K562 (cell line): ENCODE measurements around the gene PHF14. TPM values are rescaled to one million over a fixed set of nuclear protein-coding genes. Genes with fewer than 3 reads are reported as not detected.

ENCODE experiments used
- CAMTA2 ChIP-seq: fragments of 250-450 bp; sonication (Bioruptor Pico); conservative IDR thresholded peaks from 2 replicates; pipeline ENCODE4 v1.5.1; 2022
- CHAMP1 ChIP-seq: fragments of 450-650 bp; IDR thresholded peaks from 2 replicates; pipeline ENCODE4 v1.6.1; 2016; ENCODE audit warnings: mild to moderate bottlenecking
- JUNB ChIP-seq: fragments of 450-650 bp; formaldehyde crosslinking; conservative IDR thresholded peaks from 2 replicates; pipeline ENCODE4 v1.4.0; 2020; ENCODE audit warnings: mild to moderate bottlenecking
- KAT2B ChIP-seq: IDR thresholded peaks from one replicate; pipeline ENCODE4 v1.6.1; 2012; ENCODE audit warnings: low read depth, mild to moderate bottlenecking, control low read depth, inconsistent platforms, low read length, moderate library complexity
- KHSRP ChIP-seq: fragments of 450-650 bp; IDR thresholded peaks from 2 replicates; pipeline ENCODE4 v1.6.1; 2017
- PHF21A ChIP-seq: fragments of 450-650 bp; IDR thresholded peaks from 2 replicates; pipeline ENCODE4 v1.6.1; 2017; ENCODE audit warnings: low read depth, borderline replicate concordance
- RNF2 ChIP-seq: sonication (generic); IDR thresholded peaks from 2 replicates; pipeline ENCODE4 v1.6.1; 2016
- XRCC5 ChIP-seq: fragments of 200-400 bp; formaldehyde crosslinking; IDR thresholded peaks from 2 replicates; pipeline ENCODE4 v1.6.1; 2017; ENCODE audit warnings: low read depth, mild to moderate bottlenecking, low read length
- ZBTB49 ChIP-seq: sonication (generic); formaldehyde crosslinking; IDR thresholded peaks from 2 replicates; pipeline ENCODE4 v1.8.0; 2022; ENCODE audit warnings: missing genetic modification reagents, mild to moderate bottlenecking, borderline replicate concordance
- ZC3H4 ChIP-seq: sonication (generic); formaldehyde crosslinking; IDR thresholded peaks from 2 replicates; pipeline ENCODE4 v1.9.0; 2021; ENCODE audit warnings: missing genetic modification reagents, borderline replicate concordance
- ZFP30 ChIP-seq: fragments of 250-450 bp; sonication (Bioruptor Pico); IDR thresholded peaks from 2 replicates; pipeline ENCODE4 v1.8.0; 2022; ENCODE audit warnings: moderate library complexity, mild to moderate bottlenecking, inconsistent platforms, borderline replicate concordance
- ZNF695 ChIP-seq: fragments of 450-650 bp; formaldehyde crosslinking; IDR thresholded peaks from 2 replicates; pipeline ENCODE4 v1.4.0; 2020; ENCODE audit warnings: mild to moderate bottlenecking, moderate library complexity
- ZNF778 ChIP-seq: fragments of 450-650 bp; formaldehyde crosslinking; IDR thresholded peaks from 2 replicates; pipeline ENCODE4 v1.4.0; 2020; ENCODE audit warnings: mild to moderate bottlenecking, moderate library complexity
- ZNF830 ChIP-seq: fragments of 250-450 bp; sonication (Bioruptor Pico); IDR thresholded peaks from 2 replicates; pipeline ENCODE4 v1.5.0; 2021; ENCODE audit warnings: mild to moderate bottlenecking
- polyA plus RNA-seq, 8 experiments: library from polyadenylated mRNA; depleted of rRNA in 4 of 8; stranded (reverse) in 5 of 8; unstranded in 3 of 8; fragments of >200 nt; fragmentation: Nextera tagmentation in 2 of 8; fragmentation: Illumina TruSeq in 1 of 8; extraction: Ambion mirVana in 2 of 8; extraction: Trizol in 1 of 8; gene quantifications; 2 replicates each; pipeline versions ENCODE4 v1.2.1 to v1.2.3, GENCODE V29; 2011 to 2014; ENCODE audit warnings: inconsistent platforms in 1 of 8, missing spikeins in 1 of 8
- total RNA-seq, 7 experiments: library from RNA; depleted of rRNA in 6 of 7; stranded (reverse); fragments of >200 nt in 6 of 7; fragmentation: Illumina TruSeq in 2 of 7; extraction: Trizol in 2 of 7; gene quantifications; 2 replicates each; pipeline versions ENCODE4 v1.2.1 to v1.2.3, GENCODE V29; 2011 to 2021; ENCODE audit warnings: low replicate concordance in 1 of 7
- TF ChIP-seq, protein P1 (sequence below): fragments of 250-450 bp; sonication (Bioruptor Pico); IDR thresholded peaks from 2 replicates; pipeline ENCODE4 v1.4.0; 2020; ENCODE audit warnings: mild to moderate bottlenecking, moderate library complexity
- TF ChIP-seq, protein P2 (sequence below): fragments of 250-450 bp; sonication (Bioruptor Pico); IDR thresholded peaks from 2 replicates; pipeline ENCODE4 v1.4.0; 2020; ENCODE audit warnings: mild to moderate bottlenecking
- TF ChIP-seq, protein P3 (sequence below): fragments of 450-650 bp; IDR thresholded peaks from 2 replicates; pipeline ENCODE4 v1.6.1; 2017; ENCODE audit warnings: mild to moderate bottlenecking, moderate library complexity

The PHF14 gene
- total and polyA plus RNA-seq, 9 of the 15 experiments (the other 6 are each of a cell fraction or from before 2014, with no cell fraction given) = 27.5 to 67.6 (median 41.4) TPM

DNA sequence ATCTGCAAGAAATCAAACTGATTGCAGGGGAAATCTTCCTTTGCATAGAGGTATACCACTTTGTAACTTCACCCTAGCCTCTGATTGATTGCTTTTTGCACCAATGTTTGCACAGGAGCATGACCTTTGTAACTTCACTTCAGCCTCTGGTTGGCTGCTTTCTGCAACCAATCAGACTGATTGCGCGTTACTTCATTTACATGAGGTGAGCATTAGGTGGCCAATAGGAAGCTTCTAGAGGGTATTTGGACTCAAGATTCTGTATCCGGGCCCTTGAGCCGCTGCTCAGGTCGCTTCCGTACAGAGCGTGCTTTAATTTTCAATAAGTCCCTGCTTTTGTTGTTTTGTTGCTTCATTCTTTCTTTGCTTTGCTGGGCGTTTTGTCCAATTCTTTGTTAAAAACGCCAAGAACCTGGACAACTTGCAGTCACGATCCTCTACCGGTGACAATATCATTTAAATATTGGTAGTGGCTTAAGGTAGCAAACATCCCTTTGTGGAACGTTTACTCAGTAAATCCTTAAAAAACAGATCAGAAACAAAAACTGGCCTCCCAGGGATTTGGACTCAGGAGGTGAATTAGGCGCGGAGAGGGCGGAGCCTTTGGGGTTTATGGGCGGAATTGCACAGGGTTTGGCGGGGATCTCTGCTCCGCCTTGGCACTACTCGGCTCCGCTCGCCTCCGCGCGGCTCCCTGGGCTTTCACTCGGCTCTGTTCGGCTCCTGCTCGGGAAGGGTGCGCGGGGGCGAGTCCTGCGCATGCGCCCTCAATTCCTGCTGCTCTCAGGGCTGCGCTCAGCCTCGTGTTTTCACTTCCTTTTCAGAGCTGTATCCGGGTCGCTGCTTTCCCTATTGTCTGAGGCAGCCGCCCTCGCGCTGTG is at the start of gene PHF14 (continued):
- no peak for TF ChIP-seq ZBTB49
- no peak for TF ChIP-seq PHF21A
- no peak for TF ChIP-seq XRCC5
- no peak for TF ChIP-seq ZNF830
- no peak for TF ChIP-seq ZC3H4 (CRISPR knock-in tag)
- no peak for TF ChIP-seq KHSRP
- TF ChIP-seq ZFP30 (CRISPR knock-in tag) = no peak
- no peak for TF ChIP-seq CAMTA2 (CRISPR knock-in tag)
- TF ChIP-seq, protein P1, sequence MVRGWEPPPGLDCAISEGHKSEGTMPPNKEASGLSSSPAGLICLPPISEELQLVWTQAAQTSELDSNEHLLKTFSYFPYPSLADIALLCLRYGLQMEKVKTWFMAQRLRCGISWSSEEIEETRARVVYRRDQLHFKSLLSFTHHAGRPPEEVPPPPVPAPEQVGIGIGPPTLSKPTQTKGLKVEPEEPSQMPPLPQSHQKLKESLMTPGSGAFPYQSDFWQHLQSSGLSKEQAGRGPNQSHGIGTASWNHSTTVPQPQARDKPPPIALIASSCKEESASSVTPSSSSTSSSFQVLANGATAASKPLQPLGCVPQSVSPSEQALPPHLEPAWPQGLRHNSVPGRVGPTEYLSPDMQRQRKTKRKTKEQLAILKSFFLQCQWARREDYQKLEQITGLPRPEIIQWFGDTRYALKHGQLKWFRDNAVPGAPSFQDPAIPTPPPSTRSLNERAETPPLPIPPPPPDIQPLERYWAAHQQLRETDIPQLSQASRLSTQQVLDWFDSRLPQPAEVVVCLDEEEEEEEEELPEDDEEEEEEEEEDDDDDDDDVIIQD (CRISPR knock-in tag) = no peak
- TF ChIP-seq JUNB = no peak
- TF ChIP-seq, protein P2, sequence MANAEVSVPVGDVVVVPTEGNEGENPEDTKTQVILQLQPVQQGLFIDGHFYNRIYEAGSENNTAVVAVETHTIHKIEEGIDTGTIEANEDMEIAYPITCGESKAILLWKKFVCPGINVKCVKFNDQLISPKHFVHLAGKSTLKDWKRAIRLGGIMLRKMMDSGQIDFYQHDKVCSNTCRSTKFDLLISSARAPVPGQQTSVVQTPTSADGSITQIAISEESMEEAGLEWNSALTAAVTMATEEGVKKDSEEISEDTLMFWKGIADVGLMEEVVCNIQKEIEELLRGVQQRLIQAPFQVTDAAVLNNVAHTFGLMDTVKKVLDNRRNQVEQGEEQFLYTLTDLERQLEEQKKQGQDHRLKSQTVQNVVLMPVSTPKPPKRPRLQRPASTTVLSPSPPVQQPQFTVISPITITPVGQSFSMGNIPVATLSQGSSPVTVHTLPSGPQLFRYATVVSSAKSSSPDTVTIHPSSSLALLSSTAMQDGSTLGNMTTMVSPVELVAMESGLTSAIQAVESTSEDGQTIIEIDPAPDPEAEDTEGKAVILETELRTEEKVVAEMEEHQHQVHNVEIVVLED = peak; percentile 25; the same call in 1 of the 2 replicates
- TF ChIP-seq RNF2 = peak; percentile 26; the same call in 1 of the 2 replicates
- no peak for TF ChIP-seq ZNF778 (CRISPR knock-in tag)
- peak; percentile 9; the same call in 1 of the 2 replicates for TF ChIP-seq CHAMP1
- TF ChIP-seq KAT2B = no peak
- TF ChIP-seq, protein P3, sequence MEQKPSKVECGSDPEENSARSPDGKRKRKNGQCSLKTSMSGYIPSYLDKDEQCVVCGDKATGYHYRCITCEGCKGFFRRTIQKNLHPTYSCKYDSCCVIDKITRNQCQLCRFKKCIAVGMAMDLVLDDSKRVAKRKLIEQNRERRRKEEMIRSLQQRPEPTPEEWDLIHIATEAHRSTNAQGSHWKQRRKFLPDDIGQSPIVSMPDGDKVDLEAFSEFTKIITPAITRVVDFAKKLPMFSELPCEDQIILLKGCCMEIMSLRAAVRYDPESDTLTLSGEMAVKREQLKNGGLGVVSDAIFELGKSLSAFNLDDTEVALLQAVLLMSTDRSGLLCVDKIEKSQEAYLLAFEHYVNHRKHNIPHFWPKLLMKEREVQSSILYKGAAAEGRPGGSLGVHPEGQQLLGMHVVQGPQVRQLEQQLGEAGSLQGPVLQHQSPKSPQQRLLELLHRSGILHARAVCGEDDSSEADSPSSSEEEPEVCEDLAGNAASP = no peak
- no peak for TF ChIP-seq ZNF695
